Measurements from ENCODE around the gene ANKRD23. TPM values are rescaled to one million over a fixed set of nuclear protein-coding genes. Genes with fewer than 3 reads are reported as not detected.

The ANKRD23 gene
- total RNA-seq, 4 donors from 2014 or later, result 7.4 to 14.0 (median 8.9) TPM

GRCh38 chr2:96830044-96830562, 13.7 kb downstream of the ANKRD23 start:
- no peak for DNase-seq
- peaks cover 0 to 8% (median 0%) of the 10 kb centered on the region in 4 donors for H3K4me1 ChIP-seq
- TF ChIP-seq POLR2A (IDR thresholded peaks at IDR 0.05) (no peak), CTCF (IDR thresholded peaks at IDR 0.05) (no peak)
- peaks cover 0 to 85% (median 0%) of the 10 kb centered on the region in 3 donors for H3K36me3 ChIP-seq
- H3K27me3 ChIP-seq, result no peaks in the 10 kb centered on the region
- H3K9me3 ChIP-seq, result no peaks in the 10 kb centered on the region
- no peak overlapping the region for H3K27ac ChIP-seq
- H3K4me3 ChIP-seq, result no peak overlapping the region

GRCh38 chr2:96828874-96829273, 14.9 kb downstream of the ANKRD23 start:
- peak in 1 of 3 donors; percentile 18 for DNase-seq
- no peak for TF ChIP-seq POLR2A (IDR thresholded peaks at IDR 0.05)
- TF ChIP-seq CTCF (IDR thresholded peaks at IDR 0.05), result no peak
- Histone ChIP-seq H3K36me3 (peaks cover 0 to 90% (median 0%) of the 10 kb centered on the region in 3 donors), H3K27ac (no peak overlapping the region), H3K9me3 (no peaks in the 10 kb centered on the region), H3K4me3 (no peak overlapping the region), H3K27me3 (no peaks in the 10 kb centered on the region), H3K4me1 (peaks cover 0 to 8% (median 0%) of the 10 kb centered on the region in 4 donors)

- Histone ChIP-seq H3K27ac (no peak overlapping the region), H3K9me3 (no peaks in the 10 kb centered on the region), H3K27me3 (no peaks in the 10 kb centered on the region), H3K36me3 (peaks cover 0 to 95% (median 0%) of the 10 kb centered on the region in 3 donors), H3K4me1 (peaks cover 0 to 9% (median 0%) of the 10 kb centered on the region in 4 donors), H3K4me3 (no peak overlapping the region)
- peak in 1 of 3 donors; percentile 15 for DNase-seq
- TF ChIP-seq CTCF (IDR thresholded peaks at IDR 0.05), result no peak
- no peak for TF ChIP-seq POLR2A (IDR thresholded peaks at IDR 0.05)
Observed at GRCh38 chr2:96828436-96828835, 15.4 kb downstream of the ANKRD23 start.

GRCh38 chr2:96826546-96827278, 17.1 kb downstream of the ANKRD23 start:
- DNase-seq, result peak in 1 of 3 donors; percentile 28
- peaks cover 0 to 88% (median 0%) of the 10 kb centered on the region in 3 donors for H3K36me3 ChIP-seq
- peaks cover 0 to 16% (median 0%) of the 10 kb centered on the region in 4 donors for H3K4me1 ChIP-seq

GRCh38 chr2:96825057-96825456, 18.8 kb downstream of the ANKRD23 start:
- Histone ChIP-seq H3K36me3 (peaks cover 0 to 71% (median 0%) of the 10 kb centered on the region in 3 donors), H3K27me3 (no peaks in the 10 kb centered on the region), H3K27ac (no peak overlapping the region), H3K4me3 (no peak overlapping the region), H3K9me3 (no peaks in the 10 kb centered on the region), H3K4me1 (peaks cover 0 to 31% (median 5%) of the 10 kb centered on the region in 4 donors)
- peak in 1 of 3 donors; percentile 33 for DNase-seq
- no peak for TF ChIP-seq CTCF (IDR thresholded peaks at IDR 0.05)
- TF ChIP-seq POLR2A (IDR thresholded peaks at IDR 0.05), result no peak

More at GRCh38 chr2:96826546-96827278, 17.1 kb downstream of the ANKRD23 start:
- Histone ChIP-seq H3K27ac (no peak overlapping the region), H3K4me3 (no peak overlapping the region), H3K27me3 (no peaks in the 10 kb centered on the region), H3K9me3 (no peaks in the 10 kb centered on the region)
- TF ChIP-seq CTCF (IDR thresholded peaks at IDR 0.05), result no peak
- TF ChIP-seq POLR2A (IDR thresholded peaks at IDR 0.05), result no peak
